Fibroblast of mammary gland (primary cell): Measurements from ENCODE around the gene SLC5A5.

Source experiments
- DNase-seq: peaks from one replicate; pipeline ENCODE4 v3.0.0-alpha.2; 2010; ENCODE audit warnings: low read depth
- H3K4me3 ChIP-seq: 2 replicates; pipeline ENCODE4 v1.5.1; 2011; ENCODE audit warnings: low read depth, mild to moderate bottlenecking, low read length, moderate library complexity; ENCODE audit not compliant: control insufficient read depth
- TF ChIP-seq, protein P1 (sequence below): conservative IDR thresholded peaks from 2 replicates; pipeline ENCODE4 v1.5.1; 2011; ENCODE audit warnings: low read depth, low read length, inconsistent platforms; ENCODE audit not compliant: control insufficient read depth, insufficient read depth

Gene SLC5A5

DNA sequence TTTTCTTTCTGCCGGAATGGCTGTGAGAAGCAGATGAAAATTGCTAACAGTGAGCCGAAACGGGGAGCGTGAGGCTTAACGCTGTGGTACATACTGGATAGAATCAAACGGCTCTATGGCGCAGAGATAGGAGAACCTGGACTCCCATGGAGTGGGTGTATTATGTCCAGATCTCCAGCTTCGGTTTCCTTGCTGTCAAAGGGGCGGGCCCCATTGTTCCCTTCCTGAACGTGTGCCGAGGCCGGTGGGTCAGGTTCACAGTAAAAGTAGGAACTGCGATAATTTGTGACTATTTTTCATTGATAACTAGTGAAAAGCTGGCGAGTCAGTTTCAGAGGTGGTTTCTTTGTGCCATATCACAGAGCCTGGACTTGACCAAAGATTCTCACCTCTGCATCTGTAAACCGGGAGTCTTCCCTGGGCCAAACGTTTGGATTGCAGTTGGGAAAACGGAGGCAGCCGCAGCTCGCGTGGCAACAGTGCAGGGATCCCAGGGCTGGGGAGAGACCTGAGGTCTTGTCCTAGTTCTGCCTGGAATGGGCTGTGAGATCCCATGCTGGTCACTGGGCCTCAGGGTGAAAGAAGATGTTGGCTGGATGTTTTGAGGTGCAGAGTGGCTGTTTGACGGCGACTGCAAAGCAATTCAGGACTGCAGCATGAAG, 11.3 kb upstream of the SLC5A5 start:
- peak overlapping the region; percentile 88 for H3K4me3 ChIP-seq
- TF ChIP-seq, protein P1, sequence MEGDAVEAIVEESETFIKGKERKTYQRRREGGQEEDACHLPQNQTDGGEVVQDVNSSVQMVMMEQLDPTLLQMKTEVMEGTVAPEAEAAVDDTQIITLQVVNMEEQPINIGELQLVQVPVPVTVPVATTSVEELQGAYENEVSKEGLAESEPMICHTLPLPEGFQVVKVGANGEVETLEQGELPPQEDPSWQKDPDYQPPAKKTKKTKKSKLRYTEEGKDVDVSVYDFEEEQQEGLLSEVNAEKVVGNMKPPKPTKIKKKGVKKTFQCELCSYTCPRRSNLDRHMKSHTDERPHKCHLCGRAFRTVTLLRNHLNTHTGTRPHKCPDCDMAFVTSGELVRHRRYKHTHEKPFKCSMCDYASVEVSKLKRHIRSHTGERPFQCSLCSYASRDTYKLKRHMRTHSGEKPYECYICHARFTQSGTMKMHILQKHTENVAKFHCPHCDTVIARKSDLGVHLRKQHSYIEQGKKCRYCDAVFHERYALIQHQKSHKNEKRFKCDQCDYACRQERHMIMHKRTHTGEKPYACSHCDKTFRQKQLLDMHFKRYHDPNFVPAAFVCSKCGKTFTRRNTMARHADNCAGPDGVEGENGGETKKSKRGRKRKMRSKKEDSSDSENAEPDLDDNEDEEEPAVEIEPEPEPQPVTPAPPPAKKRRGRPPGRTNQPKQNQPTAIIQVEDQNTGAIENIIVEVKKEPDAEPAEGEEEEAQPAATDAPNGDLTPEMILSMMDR, result no peak
- no peak for DNase-seq

DNA sequence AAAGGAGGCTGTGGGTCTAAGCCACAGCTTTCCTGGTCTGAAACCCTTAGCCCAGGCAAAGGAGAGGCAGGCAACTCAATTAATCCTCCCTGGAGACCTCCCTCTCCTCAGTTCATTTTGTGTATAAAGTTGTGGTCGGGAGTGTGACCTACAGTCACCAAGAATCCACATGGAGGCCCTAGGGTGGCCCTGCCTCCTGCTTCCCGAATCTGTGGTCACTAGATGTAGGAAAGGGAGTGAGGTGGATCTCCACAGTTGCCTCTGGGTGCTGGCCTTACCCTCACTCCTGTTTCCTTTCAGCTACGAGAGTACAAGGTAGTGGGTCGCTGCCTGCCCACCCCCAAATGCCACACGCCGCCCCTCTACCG, 10.8 kb upstream of the SLC5A5 start:
- DNase-seq, result no peak
- H3K4me3 ChIP-seq, result peak overlapping the region; percentile 88
- TF ChIP-seq, protein P1, result no peak

DNA sequence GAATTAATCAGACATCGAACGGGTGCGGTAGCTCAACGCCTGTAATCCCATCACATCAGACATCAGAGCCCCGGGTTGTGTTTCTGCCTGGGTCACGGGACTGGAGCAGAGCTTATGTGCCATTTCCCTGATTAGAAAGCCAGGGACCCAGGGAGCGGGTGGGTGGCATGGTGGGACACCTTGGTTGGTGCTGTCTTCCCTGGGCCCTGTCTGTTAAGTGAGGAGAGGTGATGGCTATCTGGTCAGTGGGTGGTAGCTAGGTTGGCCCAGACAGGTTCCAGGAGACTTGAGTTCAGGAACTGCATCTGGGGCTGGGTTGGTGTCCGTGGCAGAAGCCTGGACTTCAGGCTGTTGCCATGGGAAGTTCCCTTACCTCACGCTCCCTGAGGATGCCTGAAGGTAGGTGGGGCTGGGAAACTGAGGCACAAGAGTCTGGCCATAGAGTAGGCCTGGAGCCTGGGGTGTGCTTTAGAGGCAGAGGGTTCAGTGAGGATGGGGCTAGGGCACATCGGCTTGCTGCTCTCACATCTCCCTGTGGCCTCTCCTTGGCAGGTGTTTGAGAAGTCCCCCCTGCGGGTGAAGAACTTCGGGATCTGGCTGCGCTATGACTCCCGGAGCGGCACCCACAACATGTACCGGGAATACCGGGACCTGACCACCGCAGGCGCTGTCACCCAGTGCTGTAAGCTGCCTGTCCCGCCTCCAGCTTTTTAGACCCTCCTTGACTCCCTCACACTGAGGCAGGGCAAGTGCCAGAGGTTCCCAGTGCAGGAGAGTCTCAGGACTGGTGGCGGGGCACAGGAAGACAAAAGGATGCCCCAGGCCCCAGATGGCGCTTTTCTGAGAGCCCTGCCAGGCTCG, 10.0 kb upstream of the SLC5A5 start:
- TF ChIP-seq, protein P1, result no peak
- no peak for DNase-seq
- H3K4me3 ChIP-seq, result peak overlapping the region; percentile 88

DNA sequence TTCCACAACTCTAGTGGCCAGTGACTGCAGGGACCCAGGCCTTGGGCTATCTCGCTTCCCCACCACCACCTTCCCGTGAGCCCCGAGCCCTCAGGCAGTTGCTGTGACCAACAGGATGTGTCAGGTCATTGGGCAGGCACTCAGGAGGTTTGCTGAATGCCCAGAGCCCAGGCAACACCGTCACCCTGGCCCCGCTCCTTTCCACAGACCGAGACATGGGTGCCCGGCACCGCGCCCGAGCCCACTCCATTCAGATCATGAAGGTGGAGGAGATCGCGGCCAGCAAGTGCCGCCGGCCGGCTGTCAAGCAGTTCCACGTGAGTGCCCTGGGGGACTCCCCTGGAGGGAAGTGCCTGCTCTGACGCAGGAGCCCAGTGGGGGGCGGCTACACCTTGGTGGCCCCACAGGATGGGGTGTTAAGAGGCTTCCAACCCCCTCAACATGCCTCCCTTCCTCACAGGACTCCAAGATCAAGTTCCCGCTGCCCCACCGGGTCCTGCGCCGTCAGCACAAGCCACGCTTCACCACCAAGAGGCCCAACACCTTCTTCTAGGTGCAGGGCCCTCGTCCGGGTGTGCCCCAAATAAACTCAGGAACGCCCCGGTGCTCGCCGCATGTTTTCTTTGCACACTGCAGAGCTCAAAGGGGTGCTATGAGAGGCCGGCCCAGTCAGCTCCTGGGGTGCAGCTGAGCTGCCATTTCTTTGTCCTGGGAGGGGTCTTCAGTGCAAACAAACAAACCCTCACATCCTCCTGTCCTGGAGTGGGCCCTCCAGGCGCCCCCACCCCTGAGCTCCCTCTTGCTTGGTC, 8.8 kb upstream of the SLC5A5 start:
- no peak for DNase-seq
- no peak overlapping the region for H3K4me3 ChIP-seq
- TF ChIP-seq, protein P1, result no peak

DNA sequence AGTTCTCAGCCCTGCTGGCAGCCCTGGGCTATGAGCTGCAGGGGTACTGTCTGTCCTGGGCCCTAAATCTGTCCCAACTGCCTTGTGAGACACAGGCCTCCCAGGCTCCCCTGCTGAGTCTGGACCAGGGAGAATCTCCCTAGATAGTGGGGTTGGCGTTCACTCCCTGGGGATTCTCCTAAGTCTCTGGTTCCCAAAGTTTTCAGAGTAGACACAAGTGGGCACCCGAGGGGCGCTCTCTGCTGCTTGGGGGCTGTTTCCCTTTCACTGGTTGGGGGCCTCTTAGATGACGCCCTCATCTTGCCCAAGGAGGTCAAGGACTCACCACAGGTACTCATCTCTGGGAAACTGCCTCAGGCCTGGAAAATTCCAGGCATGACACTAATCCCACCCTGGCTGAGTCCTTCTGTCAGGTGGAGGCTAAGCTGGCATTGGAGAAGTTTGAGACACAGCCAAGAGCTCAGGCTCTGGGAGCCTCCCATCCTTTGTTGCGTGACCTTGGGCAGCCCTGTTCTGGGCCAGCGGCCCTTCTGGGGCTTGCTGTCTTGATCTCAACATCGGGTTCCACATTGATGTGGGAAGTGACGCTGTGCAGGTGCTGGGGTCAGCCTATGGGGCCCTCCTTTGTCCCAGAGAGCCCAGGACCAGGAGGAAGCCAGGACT, 8.1 kb upstream of the SLC5A5 start:
- H3K4me3 ChIP-seq, result no peak overlapping the region
- DNase-seq, result no peak
- TF ChIP-seq, protein P1, result no peak
